Smooth muscle cell (in vitro differentiated cells): ENCODE results near the gene FALEC. TPM values are rescaled to one million over a fixed set of nuclear protein-coding genes. Genes with fewer than 3 reads are reported as not detected.

Experiments used
- DNase-seq: peaks from one replicate; lab custom pipeline; 2025; ENCODE audit not compliant: unreplicated experiment; lab: John Stamatoyannopoulos, UW
- H2AFZ ChIP-seq: fragments of 200-600 bp; sonication (generic); 2 replicates; pipeline ENCODE4 v1.6.0; 2016; ENCODE audit warnings: antibody characterized with exemption, low read depth, mild to moderate bottlenecking
- H3F3A ChIP-seq: fragments of 200-600 bp; sonication (generic); 2 replicates; pipeline ENCODE4 v1.6.0; 2017; ENCODE audit warnings: antibody characterized with exemption, low read depth
- H3K27ac ChIP-seq: fragments of 200-600 bp; sonication (generic); 2 replicates; pipeline ENCODE4 v1.5.1; 2016; ENCODE audit warnings: low read depth, mild to moderate bottlenecking
- H3K27me3 ChIP-seq: fragments of 200-600 bp; sonication (generic); 2 replicates; pipeline ENCODE4 v1.6.1; 2016; ENCODE audit warnings: low read depth, mild to moderate bottlenecking
- H3K36me3 ChIP-seq: fragments of 200-600 bp; sonication (generic); 2 replicates; pipeline ENCODE4 v1.5.1; 2016; ENCODE audit warnings: low read depth
- H3K4me1 ChIP-seq: fragments of 200-600 bp; sonication (generic); 2 replicates; pipeline ENCODE4 v1.5.1; 2016; ENCODE audit warnings: low read depth
- H3K4me2 ChIP-seq: fragments of 200-600 bp; sonication (generic); 2 replicates; pipeline ENCODE4 v1.6.0; 2016; ENCODE audit warnings: mild to moderate bottlenecking
- H3K4me3 ChIP-seq: fragments of 200-600 bp; sonication (generic); 2 replicates; pipeline ENCODE4 v1.5.1; 2016; ENCODE audit warnings: mild to moderate bottlenecking
- H3K79me2 ChIP-seq: fragments of 200-600 bp; sonication (generic); 2 replicates; pipeline ENCODE4 v1.6.0; 2016; ENCODE audit warnings: low read depth, mild to moderate bottlenecking
- H3K9ac ChIP-seq: fragments of 200-600 bp; sonication (generic); 2 replicates; pipeline ENCODE4 v1.6.0; 2016; ENCODE audit warnings: low read depth
- H3K9me3 ChIP-seq: fragments of 200-600 bp; sonication (generic); replicated peaks from 2 replicates; pipeline ENCODE4 v1.5.1; 2016; ENCODE audit warnings: low read depth
- H4K20me1 ChIP-seq: fragments of 200-600 bp; sonication (generic); 2 replicates; pipeline ENCODE4 v1.6.0; 2016; ENCODE audit warnings: low read depth
- WGBS: methylation state at CpG from one replicate; pipeline ENCODE4 v1.1.7; 2016; ENCODE audit warnings: low lambda C conversion rate; 5-methylcytosine and 5-hydroxymethylcytosine counted together
- polyA plus RNA-seq: library from polyadenylated mRNA; unstranded; fragments of >200 nt; fragmentation: Nextera tagmentation; extraction: Ambion mirVana; gene quantifications from 2 replicates; pipeline ENCODE4 v1.2.1, GENCODE V29; 2016
- total RNA-seq: library from RNA; depleted of rRNA; stranded (reverse); fragments of >200 nt; gene quantifications from 2 replicates; pipeline ENCODE4 v1.2.3, GENCODE V29; 2014
- TF ChIP-seq, protein P1 (sequence below): fragments of 200-600 bp; sonication (generic); IDR thresholded peaks from 2 replicates; pipeline ENCODE4 v1.5.1; 2017; ENCODE audit warnings: borderline replicate concordance, mild to moderate bottlenecking, antibody characterized with exemption; ENCODE audit not compliant: insufficient read depth, poor library complexity, severe bottlenecking

Gene FALEC
- total and polyA plus RNA-seq, 2 experiments from 2014 or later: 0.62 TPM; not detected in 1

DNA sequence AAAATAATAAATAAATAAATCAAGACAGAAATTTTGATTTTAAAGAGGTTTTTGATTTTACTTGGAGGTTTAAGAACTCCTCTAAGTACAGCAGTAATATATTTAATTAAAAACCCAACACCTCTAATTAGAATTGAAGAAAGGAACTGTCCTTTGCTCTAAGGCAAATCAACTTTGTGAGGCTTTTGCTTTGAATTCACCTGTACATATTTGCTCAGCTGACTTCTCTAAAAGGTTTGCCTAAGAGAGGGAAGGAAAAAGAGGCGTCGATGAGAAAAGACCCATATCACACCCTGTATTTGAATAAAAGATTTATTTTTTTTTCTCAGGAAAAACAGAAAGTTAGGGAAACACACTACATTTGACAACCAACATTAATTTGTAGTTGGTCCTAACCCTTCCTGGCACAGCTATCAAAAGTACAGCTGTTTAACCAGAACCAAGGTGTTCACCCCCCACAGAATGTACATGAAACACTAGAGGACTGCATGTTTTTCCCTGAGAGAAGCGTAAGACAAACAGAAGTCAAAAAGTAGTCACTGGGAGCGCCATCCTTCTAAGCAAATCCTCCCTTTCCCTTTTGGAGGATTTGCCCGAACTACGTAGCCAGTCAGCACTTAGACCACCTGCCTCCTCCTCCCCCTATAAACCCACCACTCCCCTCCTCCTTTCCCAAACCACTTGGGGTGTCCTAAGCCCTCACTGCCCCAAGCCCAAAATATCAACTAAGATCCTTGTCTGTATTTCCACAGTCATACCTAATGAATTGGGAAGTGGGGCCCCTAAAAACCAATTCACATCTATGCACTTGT is 58.9 kb downstream of the FALEC start:
- no peak overlapping the region for H2AFZ ChIP-seq
- no peaks in the 10 kb centered on the region for H3K27me3 ChIP-seq
- peak overlapping the region; percentile 92 for H3K4me3 ChIP-seq
- DNase-seq: no peak
- H3F3A ChIP-seq: peaks cover 64% of the 10 kb centered on the region
- TF ChIP-seq, protein P1, sequence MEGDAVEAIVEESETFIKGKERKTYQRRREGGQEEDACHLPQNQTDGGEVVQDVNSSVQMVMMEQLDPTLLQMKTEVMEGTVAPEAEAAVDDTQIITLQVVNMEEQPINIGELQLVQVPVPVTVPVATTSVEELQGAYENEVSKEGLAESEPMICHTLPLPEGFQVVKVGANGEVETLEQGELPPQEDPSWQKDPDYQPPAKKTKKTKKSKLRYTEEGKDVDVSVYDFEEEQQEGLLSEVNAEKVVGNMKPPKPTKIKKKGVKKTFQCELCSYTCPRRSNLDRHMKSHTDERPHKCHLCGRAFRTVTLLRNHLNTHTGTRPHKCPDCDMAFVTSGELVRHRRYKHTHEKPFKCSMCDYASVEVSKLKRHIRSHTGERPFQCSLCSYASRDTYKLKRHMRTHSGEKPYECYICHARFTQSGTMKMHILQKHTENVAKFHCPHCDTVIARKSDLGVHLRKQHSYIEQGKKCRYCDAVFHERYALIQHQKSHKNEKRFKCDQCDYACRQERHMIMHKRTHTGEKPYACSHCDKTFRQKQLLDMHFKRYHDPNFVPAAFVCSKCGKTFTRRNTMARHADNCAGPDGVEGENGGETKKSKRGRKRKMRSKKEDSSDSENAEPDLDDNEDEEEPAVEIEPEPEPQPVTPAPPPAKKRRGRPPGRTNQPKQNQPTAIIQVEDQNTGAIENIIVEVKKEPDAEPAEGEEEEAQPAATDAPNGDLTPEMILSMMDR: no peak
- peak overlapping the region; percentile 96 for H3K27ac ChIP-seq
- peaks cover 86% of the 10 kb centered on the region for H3K79me2 ChIP-seq
- peaks cover 32% of the 10 kb centered on the region for H3K36me3 ChIP-seq
- H4K20me1 ChIP-seq: peaks cover 99% of the 10 kb centered on the region
- H3K4me1 ChIP-seq: peaks cover 30% of the 10 kb centered on the region
- H3K4me2 ChIP-seq: peak overlapping the region; percentile 83
- WGBS: 89% methylated on average over 6 of the region's 6 CpGs
- H3K9me3 ChIP-seq: no peaks in the 10 kb centered on the region
- peak overlapping the region; percentile 28 for H3K9ac ChIP-seq

DNA sequence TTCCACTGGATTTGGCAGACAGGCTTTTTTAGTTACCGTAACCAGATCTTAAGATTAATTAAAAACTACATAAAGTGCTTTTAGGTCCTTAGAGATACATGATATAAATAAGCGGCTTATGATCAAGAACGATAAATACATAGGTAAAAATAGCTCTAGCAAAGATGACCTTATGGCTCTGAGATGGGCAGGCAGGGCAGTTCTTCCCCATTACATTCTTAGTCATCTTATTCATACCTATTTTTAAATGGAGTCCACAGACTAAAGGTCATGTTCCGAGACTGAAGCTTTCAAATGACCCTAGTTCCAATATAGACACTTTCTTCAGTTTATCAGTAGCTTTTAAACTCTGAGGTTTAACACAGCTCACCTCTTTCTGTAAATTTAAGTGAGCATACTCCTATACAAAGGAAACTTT is 59.5 kb downstream of the FALEC start:
- no peak overlapping the region for H2AFZ ChIP-seq
- peaks cover 67% of the 10 kb centered on the region for H3F3A ChIP-seq
- H3K27me3 ChIP-seq: no peaks in the 10 kb centered on the region
- peaks cover 28% of the 10 kb centered on the region for H3K4me1 ChIP-seq
- no peak for DNase-seq
- peak overlapping the region; percentile 99 for H3K9ac ChIP-seq
- peaks cover 32% of the 10 kb centered on the region for H3K36me3 ChIP-seq
- H3K4me2 ChIP-seq: peak overlapping the region; percentile 83
- H3K27ac ChIP-seq: peak overlapping the region; percentile 96
- H3K4me3 ChIP-seq: peak overlapping the region; percentile 92
- 70% methylated on average over 4 of the region's 4 CpGs for WGBS
- H4K20me1 ChIP-seq: peaks cover 93% of the 10 kb centered on the region
- peaks cover 86% of the 10 kb centered on the region for H3K79me2 ChIP-seq
- TF ChIP-seq, protein P1: no peak
- H3K9me3 ChIP-seq: no peaks in the 10 kb centered on the region

DNA sequence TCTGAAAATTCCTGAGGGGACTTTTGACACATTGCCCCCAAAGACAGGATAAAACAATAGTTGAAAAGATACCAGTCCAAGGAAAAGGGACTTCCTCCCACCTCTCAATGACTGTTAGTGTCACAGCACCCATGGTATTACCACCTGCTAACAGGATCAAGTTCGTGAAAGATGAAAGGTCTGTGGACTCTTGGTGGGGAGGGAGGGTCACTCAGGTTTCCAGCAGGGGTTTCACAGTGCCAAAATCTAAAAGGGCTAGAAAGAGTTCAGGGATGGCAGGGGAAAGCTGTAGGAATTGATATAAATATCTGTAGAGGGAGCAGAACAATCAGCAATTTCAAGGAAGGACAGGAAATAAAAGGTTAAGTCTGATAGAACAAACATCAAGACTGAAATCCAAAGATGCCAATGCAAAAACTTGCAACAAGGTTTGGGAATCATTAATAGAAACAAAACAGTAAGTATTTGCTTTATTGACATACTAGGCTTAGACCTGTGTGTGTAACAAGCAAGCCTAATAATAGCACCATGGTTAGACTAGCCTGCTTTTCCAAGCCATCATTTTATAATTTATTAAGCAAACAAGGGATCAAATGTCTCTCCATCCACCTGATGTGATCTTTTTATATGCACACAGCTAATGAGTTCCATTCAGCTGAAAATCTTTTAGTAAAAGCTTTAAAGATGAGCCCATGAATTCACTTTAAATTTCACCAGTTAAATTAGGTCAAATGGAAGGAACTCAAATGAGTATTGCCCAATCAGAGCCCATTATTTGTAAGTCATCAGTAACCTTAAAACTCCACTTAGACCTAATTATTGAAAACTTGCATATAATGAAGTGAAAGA is 60.2 kb downstream of the FALEC start:
- Histone ChIP-seq H3K4me1 (peaks cover 27% of the 10 kb centered on the region), H4K20me1 (peaks cover 86% of the 10 kb centered on the region)
- TF ChIP-seq, protein P1: no peak

More for the DNA sequence above, 60.2 kb downstream of the FALEC start:
- DNase-seq: no peak
- Histone ChIP-seq H3K27ac (peak overlapping the region; percentile 96), H3K9me3 (no peaks in the 10 kb centered on the region), H2AFZ (no peak overlapping the region), H3K79me2 (peaks cover 88% of the 10 kb centered on the region), H3K36me3 (peaks cover 32% of the 10 kb centered on the region), H3K4me2 (peak overlapping the region; percentile 83), H3K4me3 (peak overlapping the region; percentile 92), H3K27me3 (no peaks in the 10 kb centered on the region), H3K9ac (peak overlapping the region; percentile 99), H3F3A (peaks cover 70% of the 10 kb centered on the region)
- 38% methylated on average over 1 of the region's 1 CpG for WGBS
